Activated T-cell treated with anti-CD3 and anti-CD28 coated beads, Interleukin-2, amount 50 U/mL, for 72 hours (primary cell): ENCODE measurements around the gene TBX5. TPM values are rescaled to one million over a fixed set of nuclear protein-coding genes. Genes with fewer than 3 reads are reported as not detected.

ENCODE experiments used
- ATAC-seq, 2 donors: fragments of 150-1000 bp; cut with Tn5 transposase; replicated peaks in 1 of 2; 2 replicates each; pipeline ENCODE4 v1.10.0; 2021; ENCODE audit warnings: moderate library complexity in 2 of 2, mild to moderate bottlenecking in 1 of 2
- DNase-seq, 2 donors: peaks; one replicate each; pipeline ENCODE4 v3.0.0; 2021 to 2022; ENCODE audit warnings: mixed read lengths in 1 of 2
- H3K27ac Mint-ChIP-seq: one replicate; pipeline ENCODE4 v1.8.0; 2022; ENCODE audit warnings: mild to moderate bottlenecking, moderate library complexity, mixed read lengths
- H3K27me3 Mint-ChIP-seq: one replicate; pipeline ENCODE4 v1.8.0; 2022; ENCODE audit warnings: low read depth, mixed read lengths
- H3K36me3 Mint-ChIP-seq, 2 donors: one replicate each; pipeline ENCODE4 v1.8.0; 2022; ENCODE audit warnings: mixed read lengths in 2 of 2, mild to moderate bottlenecking in 1 of 2; ENCODE audit not compliant: insufficient read depth in 2 of 2
- H3K4me1 Mint-ChIP-seq: one replicate; pipeline ENCODE4 v1.8.0; 2022; ENCODE audit warnings: low read depth, mixed read lengths
- H3K4me3 Mint-ChIP-seq, 2 donors: one replicate each; pipeline ENCODE4 v1.8.0; 2022; ENCODE audit warnings: mild to moderate bottlenecking in 2 of 2, mixed read lengths in 2 of 2, moderate library complexity in 2 of 2
- H3K9me3 Mint-ChIP-seq, 2 donors: one replicate each; pipeline ENCODE4 v1.8.0; 2022; ENCODE audit warnings: mixed read lengths in 2 of 2
- total RNA-seq, 2 donors: library from RNA; stranded (reverse); gene quantifications; one replicate each; pipeline ENCODE4 v1.2.3, GENCODE V29; 2022

Gene TBX5
- total RNA-seq, 2 donors from 2014 or later: not detected

DNA sequence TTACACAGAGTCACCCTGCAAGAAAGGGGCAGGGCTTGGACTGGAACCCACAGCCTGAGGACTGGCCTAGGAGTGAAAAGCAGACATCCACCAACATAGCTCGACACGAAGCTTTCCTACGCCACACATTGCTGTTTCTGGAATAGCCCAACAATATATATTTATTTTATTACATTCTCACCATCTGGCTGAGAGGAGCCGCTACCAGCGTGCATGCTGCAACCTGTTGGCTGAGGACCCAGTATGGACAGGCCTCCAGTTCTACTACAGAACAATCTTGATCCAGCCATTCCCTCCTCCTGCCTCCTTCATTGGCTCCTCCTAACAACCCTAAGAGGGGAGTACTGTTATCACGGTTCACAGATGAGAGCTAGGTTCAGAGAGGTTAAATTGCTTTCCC, 35.6 kb upstream of the TBX5 start:
- peaks cover 0 to 2% of the 10 kb centered on the region in 2 donors for H3K36me3 Mint-ChIP-seq
- no peak overlapping the region for H3K4me3 Mint-ChIP-seq
- ATAC-seq (no peak), DNase-seq (no peak)
- no peaks in the 10 kb centered on the region for H3K4me1 Mint-ChIP-seq
- peaks cover 0 to 2% of the 10 kb centered on the region in 2 donors for H3K9me3 Mint-ChIP-seq
- H3K27ac Mint-ChIP-seq: no peak overlapping the region
- H3K27me3 Mint-ChIP-seq: peaks cover 91% of the 10 kb centered on the region

DNA sequence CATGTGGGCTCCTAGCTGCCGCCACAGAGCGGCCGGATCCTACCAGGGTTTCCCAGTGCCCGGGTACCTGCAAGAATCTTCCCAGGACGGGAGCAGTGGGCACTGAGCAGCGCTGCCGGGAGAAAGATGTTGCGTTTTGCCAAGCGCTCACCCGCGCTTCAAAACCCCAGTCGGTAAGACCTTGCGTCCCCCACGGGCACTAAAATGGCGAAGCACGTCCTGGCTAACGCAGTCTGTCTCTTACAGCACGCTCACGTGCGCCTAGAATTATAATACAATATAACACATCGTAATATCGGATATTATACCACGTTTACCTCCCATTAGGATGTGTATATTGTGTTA, 35.1 kb upstream of the TBX5 start:
- DNase-seq (no peak), ATAC-seq (no peak)
- no peak overlapping the region for H3K27ac Mint-ChIP-seq
- peaks cover 0 to 2% of the 10 kb centered on the region in 2 donors for H3K36me3 Mint-ChIP-seq
- no peak overlapping the region for H3K4me3 Mint-ChIP-seq
- H3K9me3 Mint-ChIP-seq: peaks cover 2% of the 10 kb centered on the region in 2 donors
- no peaks in the 10 kb centered on the region for H3K4me1 Mint-ChIP-seq
- peaks cover 91% of the 10 kb centered on the region for H3K27me3 Mint-ChIP-seq

DNA sequence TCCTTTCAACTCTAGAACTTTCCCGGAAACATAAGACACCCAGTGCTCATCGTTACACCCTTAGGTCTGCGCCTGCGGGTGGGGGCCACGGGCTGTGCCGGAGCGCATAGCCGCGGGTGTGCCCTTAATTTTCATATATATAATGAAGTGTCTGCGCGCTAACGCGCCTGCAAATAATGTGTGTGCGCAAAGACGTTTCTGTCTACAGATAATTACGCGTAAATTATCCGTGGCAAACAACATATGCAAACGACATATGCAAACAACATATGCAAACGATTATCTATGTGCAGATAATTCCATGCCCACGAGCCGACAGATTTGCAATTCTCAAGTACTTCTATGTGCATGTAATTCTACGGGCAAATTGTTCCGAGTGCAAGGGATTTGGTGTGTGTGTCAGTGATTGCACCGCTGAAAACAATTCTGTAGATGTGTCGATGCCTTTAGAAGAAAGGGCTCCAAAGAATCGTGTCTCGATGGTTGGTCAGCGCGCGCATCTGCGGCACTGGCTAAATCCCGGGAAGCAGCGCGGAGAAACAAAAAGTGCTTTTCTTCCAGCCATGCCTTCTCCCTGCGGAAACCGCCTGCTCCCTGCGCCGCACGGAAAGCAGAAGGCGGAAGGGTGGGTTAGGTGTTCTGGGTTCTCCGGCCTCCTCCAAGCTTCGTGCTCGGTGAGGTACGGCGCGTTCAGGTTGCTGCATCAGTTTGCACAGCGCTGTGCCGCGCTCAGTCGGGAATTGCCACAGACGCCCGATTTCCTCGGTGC, 34.5 kb upstream of the TBX5 start:
- Mint-ChIP-seq H3K4me3 (no peak overlapping the region), H3K36me3 (peaks cover 0 to 2% of the 10 kb centered on the region in 2 donors), H3K27me3 (peaks cover 86% of the 10 kb centered on the region), H3K4me1 (no peaks in the 10 kb centered on the region), H3K27ac (peak overlapping the region; percentile 25), H3K9me3 (peaks cover 2% of the 10 kb centered on the region in 2 donors)
- no peak for ATAC-seq
- DNase-seq: no peak

DNA sequence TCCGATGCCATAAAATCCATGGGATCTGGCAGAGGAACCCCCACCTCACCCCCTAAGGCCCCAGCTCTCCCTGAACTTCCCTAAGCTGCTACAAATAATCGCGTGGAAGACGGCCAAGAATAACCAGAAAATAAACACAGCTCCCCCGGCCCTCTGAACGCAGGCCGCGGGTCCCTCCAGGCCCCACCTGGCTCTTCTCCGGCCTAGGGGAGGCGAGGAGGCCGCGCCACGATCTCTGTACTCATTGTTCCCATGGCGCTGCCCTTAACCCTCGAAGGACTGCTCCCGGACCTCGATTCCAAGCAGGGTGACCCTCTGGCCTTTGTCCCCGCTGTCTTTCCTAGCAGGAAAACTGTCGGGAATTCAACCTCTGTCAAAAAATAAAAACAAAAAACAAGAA, 33.9 kb upstream of the TBX5 start:
- Mint-ChIP-seq H3K27me3 (peaks cover 79% of the 10 kb centered on the region), H3K36me3 (peaks cover 0 to 2% of the 10 kb centered on the region in 2 donors), H3K27ac (peak overlapping the region; percentile 25), H3K9me3 (peaks cover 2% of the 10 kb centered on the region in 2 donors), H3K4me3 (no peak overlapping the region), H3K4me1 (no peaks in the 10 kb centered on the region)
- ATAC-seq: no peak
- no peak for DNase-seq

DNA sequence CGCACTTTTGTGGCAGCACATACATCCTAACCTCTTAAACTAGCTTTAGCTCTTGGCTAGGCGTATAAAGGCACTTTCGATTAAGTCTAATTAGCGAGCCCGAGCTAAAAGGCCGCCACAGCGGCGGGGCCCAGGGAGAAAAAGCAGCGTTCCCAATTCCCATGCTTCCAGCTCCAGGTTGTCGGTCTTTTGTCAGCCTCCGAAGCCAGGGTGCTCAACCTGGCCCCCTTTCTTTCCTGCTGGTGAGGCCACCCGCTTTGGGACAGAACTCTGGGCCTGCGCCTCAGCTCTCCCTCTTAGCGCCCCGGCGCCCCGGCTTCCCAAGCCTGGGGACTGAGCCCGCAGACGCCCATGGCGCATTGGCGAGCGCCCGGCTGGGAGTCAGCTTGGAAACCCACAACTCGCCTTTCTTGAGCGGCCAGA, 33.3 kb upstream of the TBX5 start:
- no peak overlapping the region for H3K27ac Mint-ChIP-seq
- H3K9me3 Mint-ChIP-seq: peaks cover 2% of the 10 kb centered on the region in 2 donors
- H3K36me3 Mint-ChIP-seq: peaks cover 0 to 2% of the 10 kb centered on the region in 2 donors
- H3K4me3 Mint-ChIP-seq: no peak overlapping the region
- DNase-seq (no peak), ATAC-seq (no peak)
- no peaks in the 10 kb centered on the region for H3K4me1 Mint-ChIP-seq
- peaks cover 74% of the 10 kb centered on the region for H3K27me3 Mint-ChIP-seq

DNA sequence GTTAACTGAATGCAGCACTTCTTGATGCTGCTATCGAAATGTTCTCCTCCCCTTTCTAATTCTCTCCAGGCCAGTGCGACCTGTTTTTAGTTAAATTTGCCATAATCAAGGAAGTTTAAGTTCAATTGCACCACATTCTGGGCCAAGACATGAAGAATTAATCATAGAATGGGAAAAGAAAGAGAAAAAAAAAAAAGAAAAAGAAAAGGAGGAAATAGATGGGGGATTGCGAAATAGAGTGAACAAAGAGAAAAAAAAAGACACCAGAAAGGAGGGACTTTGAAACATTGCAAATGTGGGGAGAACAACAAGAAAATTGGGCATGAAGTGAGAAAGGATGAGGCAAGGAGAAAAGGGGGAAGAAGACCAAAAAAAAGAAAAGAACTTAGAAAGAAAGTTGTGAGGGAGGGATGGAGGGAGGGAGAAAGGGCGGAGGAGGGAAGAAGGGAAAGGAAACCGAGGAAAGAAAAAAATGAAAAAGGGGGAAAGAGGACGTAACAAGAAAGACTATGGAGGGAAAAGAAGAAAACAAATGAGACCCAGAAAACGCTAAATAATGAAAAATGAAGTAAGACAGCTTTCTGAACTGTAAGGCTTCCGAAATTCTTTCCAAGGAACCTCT, 32.8 kb upstream of the TBX5 start:
- H3K4me3 Mint-ChIP-seq: no peak overlapping the region

DNA sequence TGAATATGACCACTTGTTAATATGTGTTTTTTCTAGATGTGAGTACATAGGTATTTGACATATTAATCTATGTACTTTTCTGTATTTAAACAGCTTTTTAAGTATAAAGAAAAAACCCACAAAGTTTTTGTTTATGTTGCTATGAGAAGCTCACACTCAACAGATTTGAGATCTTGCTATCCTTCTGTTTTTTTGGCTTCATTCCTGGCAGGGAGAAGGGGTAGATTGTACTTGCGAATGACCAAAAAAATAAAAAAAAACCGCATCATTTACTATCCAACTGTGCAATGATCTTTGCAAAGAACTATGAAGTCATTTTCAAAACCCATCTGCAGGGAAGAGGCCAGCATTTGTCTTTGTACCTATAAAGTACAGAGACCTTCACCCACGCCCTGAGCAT, 28.4 kb upstream of the TBX5 start:
- no peak for ATAC-seq
- Mint-ChIP-seq H3K4me1 (no peaks in the 10 kb centered on the region), H3K27ac (no peak overlapping the region), H3K27me3 (peaks cover 42% of the 10 kb centered on the region), H3K36me3 (peaks cover 0 to 2% of the 10 kb centered on the region in 2 donors), H3K4me3 (no peak overlapping the region), H3K9me3 (peaks cover 2 to 5% of the 10 kb centered on the region in 2 donors)
- DNase-seq: no peak

More for the DNA sequence above, 32.8 kb upstream of the TBX5 start:
- ATAC-seq (no peak), DNase-seq (no peak)
- Mint-ChIP-seq H3K9me3 (peaks cover 2% of the 10 kb centered on the region in 2 donors), H3K27ac (peak overlapping the region; percentile 59), H3K36me3 (peaks cover 0 to 2% of the 10 kb centered on the region in 2 donors), H3K4me1 (no peaks in the 10 kb centered on the region), H3K27me3 (peaks cover 69% of the 10 kb centered on the region)

DNA sequence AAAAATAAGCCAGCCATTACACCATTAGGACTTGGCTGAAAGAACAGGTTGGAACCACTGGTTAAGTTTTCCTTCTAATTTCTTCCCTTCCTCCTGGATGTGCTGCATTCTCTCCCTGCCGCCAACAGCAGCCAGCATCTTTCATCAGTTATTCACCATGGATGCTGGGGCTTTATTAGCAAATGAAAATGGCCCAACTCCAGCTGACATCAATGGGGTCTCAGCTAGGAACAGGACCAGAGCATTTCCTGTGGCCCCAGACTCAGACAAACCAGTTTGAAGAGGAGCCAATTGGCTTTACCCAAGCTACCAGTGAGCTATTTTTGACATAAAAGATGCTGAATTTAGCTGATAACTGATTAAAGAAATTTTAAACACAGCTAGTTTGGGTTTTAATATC, 26.0 kb upstream of the TBX5 start:
- no peak overlapping the region for H3K4me3 Mint-ChIP-seq
- H3K4me1 Mint-ChIP-seq: no peaks in the 10 kb centered on the region
- H3K36me3 Mint-ChIP-seq: no peaks in the 10 kb centered on the region
- ATAC-seq (no peak), DNase-seq (no peak)
- H3K27ac Mint-ChIP-seq: no peak overlapping the region
- peaks cover 18% of the 10 kb centered on the region for H3K27me3 Mint-ChIP-seq
- peaks cover 2 to 5% of the 10 kb centered on the region in 2 donors for H3K9me3 Mint-ChIP-seq

DNA sequence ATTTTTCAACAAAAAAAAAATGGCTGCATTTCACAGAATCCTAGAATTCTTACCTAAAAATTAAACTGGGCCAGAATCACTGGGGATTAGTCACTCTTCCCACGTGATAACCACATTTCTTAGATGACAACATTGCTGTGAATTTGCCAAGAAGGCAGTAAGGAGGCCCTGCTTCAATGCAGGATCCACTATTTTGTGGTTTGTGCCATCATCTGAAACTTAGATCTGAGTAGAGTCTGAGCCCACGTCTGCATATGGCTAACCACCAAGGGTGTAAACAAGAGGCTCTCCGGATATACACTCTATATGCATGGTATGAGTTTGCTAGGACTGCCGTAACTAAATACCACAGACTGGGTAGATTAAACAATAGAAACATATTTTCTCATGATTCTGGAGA, 24.4 kb upstream of the TBX5 start:
- Mint-ChIP-seq H3K27ac (no peak overlapping the region), H3K9me3 (peaks cover 0 to 2% of the 10 kb centered on the region in 2 donors), H3K27me3 (peaks cover 9% of the 10 kb centered on the region), H3K4me1 (no peaks in the 10 kb centered on the region), H3K4me3 (no peak overlapping the region), H3K36me3 (no peaks in the 10 kb centered on the region)
- ATAC-seq (peak; percentile 58 to 66), DNase-seq (no peak)

DNA sequence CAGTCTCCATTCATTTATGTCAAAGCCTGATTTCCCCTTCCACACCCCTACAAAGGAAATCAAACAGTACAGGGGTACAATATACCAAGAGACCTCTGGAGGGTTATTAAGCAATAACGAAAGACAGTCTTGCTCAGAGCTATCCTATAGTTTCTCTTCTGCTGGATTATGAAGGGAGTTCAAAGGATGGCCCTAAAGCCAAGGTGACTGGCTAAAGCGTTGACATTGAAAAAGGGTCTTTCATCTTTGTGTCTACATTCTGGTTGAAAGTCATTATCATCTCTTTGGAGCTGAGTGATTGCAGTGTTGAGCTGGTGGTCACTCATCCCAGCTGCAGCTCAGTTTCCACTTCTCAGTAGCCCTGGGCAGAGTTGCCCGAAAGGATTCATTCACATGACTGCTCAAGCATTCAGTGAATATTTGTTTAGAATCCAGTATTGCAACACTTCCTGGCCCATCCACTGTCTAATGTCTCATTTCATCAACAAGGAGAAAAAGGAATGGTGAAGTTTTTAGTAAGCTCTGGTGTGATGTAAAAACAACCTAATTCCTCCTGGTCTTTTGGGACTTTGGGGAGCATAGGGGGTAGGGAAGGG, 19.2 kb upstream of the TBX5 start:
- no peak overlapping the region for H3K27ac Mint-ChIP-seq
- H3K27me3 Mint-ChIP-seq: peaks cover 14% of the 10 kb centered on the region
- H3K9me3 Mint-ChIP-seq: no peaks in the 10 kb centered on the region
- DNase-seq (no peak), ATAC-seq (no peak)
- no peaks in the 10 kb centered on the region for H3K36me3 Mint-ChIP-seq
- no peak overlapping the region for H3K4me3 Mint-ChIP-seq
- H3K4me1 Mint-ChIP-seq: no peaks in the 10 kb centered on the region

DNA sequence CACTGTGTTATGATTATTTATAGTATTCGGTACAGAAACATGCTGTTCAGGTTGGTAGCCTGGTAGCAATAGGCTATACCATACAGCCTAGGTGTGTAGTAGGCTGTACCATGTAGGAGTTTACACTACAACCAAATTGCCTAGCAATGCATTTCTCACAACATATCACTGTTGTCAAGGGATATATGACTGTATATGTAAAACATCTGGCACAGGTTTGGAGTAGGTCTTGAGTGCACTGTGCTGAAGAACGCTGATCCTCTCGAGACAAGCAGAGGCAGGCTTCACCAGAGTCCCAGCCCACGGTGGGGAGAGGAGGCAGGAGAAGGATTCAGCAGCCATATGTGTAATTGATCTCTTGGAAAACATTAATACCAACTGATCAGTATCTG, 15.0 kb upstream of the TBX5 start:
- no peak overlapping the region for H3K4me3 Mint-ChIP-seq
- DNase-seq: no peak
- peaks cover 25% of the 10 kb centered on the region for H3K27me3 Mint-ChIP-seq
- H3K4me1 Mint-ChIP-seq: no peaks in the 10 kb centered on the region
- no peak for ATAC-seq
- no peak overlapping the region for H3K27ac Mint-ChIP-seq
- H3K36me3 Mint-ChIP-seq: no peaks in the 10 kb centered on the region
- H3K9me3 Mint-ChIP-seq: peaks cover 0 to 2% of the 10 kb centered on the region in 2 donors

DNA sequence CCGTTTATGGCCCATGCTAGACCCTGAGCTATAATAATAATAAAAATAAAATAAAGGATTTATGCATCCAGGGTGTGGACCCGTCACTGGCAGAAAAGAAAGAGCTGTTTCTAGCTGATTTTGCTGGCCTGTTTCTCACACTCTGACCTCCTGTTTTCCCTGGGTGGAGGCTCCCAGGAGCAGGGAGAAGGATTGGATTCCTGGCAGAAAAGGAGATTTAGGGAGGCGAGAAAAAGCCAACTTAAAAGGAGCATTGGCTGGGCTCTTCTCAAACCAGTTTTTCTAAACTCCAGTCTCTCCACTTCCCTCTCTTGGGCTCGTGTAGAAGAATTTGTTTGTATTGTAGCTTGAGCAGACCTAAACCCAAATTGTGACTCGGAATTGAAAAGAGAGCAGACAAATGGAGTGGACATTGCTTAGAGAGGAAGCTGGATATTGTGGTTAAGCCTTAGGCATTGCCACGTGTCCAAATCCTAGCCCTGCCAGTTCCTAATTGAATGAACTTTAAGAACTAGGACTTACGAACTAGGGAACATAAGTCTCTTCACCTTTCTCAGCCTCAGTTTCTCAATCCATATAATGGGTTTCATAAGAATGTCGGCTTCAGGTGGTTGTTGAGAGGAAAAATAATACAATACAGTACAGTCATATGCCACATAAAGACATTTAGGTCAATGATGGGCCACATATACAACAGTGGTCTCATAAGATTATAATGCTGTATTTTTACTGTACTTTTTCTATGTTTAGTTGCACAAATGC, 14.4 kb upstream of the TBX5 start:
- no peaks in the 10 kb centered on the region for H3K36me3 Mint-ChIP-seq
- H3K4me3 Mint-ChIP-seq: no peak overlapping the region
- H3K27ac Mint-ChIP-seq: no peak overlapping the region
- H3K27me3 Mint-ChIP-seq: peaks cover 26% of the 10 kb centered on the region
- peaks cover 0 to 2% of the 10 kb centered on the region in 2 donors for H3K9me3 Mint-ChIP-seq
- ATAC-seq (no peak), DNase-seq (no peak)
- H3K4me1 Mint-ChIP-seq: no peaks in the 10 kb centered on the region

DNA sequence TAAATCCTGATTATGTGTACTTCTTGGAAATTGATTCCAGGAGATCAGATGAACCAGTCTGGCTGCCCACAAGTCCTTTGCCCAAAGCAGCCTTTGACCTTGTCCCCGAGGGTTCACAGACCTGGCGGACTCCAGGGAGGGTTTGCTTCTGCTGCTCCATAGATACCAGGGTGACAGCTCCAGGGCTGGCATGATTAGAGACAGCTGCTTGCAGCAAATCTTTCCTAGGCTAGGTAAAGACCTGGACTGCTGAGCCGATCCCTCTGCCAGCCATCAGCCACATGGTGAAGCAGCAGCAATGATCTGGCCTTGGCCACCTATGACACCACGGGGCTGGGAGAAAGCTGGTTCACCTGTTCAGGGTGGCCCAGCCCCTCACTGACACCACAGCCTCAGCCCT, 10.1 kb upstream of the TBX5 start:
- no peak for DNase-seq
- no peaks in the 10 kb centered on the region for H3K4me1 Mint-ChIP-seq
- H3K9me3 Mint-ChIP-seq: peaks cover 0 to 2% of the 10 kb centered on the region in 2 donors
- H3K4me3 Mint-ChIP-seq: no peak overlapping the region
- H3K36me3 Mint-ChIP-seq: no peaks in the 10 kb centered on the region
- no peak overlapping the region for H3K27ac Mint-ChIP-seq
- H3K27me3 Mint-ChIP-seq: peaks cover 53% of the 10 kb centered on the region
- no peak for ATAC-seq
